A549 (cell line): Measurements from ENCODE around the gene TOB2.

Experiments used
- EP300 ChIP-seq, 2 experiments: fragments of >200 bp; sonication (Bioruptor Twin); formaldehyde crosslinking; IDR thresholded peaks; 2 replicates in 1 of 2; 3 replicates in 1 of 2; pipeline ENCODE4 v1.6.1; 2016 to 2017
- HDAC2 ChIP-seq: fragments of 200-600 bp; sonication (generic); IDR thresholded peaks from 2 replicates; pipeline ENCODE4 v1.6.1; 2016
- JUNB ChIP-seq: fragments of >200 bp; sonication (Bioruptor Twin); formaldehyde crosslinking; IDR thresholded peaks from 2 replicates; pipeline ENCODE4 v1.6.1; 2016
- KDM1A ChIP-seq: fragments of 200-600 bp; sonication (generic); IDR thresholded peaks from 2 replicates; pipeline ENCODE4 v1.6.1; 2016; ENCODE audit warnings: low read depth, mild to moderate bottlenecking
- POLR2A ChIP-seq: IDR thresholded peaks from 2 replicates; pipeline ENCODE4 v1.6.1; 2012; ENCODE audit warnings: mild to moderate bottlenecking, low read length
- RAD21 ChIP-seq, 2 experiments: fragments of >200 bp in 1 of 2; sonication (Bioruptor Twin) in 1 of 2; formaldehyde crosslinking in 1 of 2; IDR thresholded peaks in 1 of 2; conservative IDR thresholded peaks in 1 of 2; 2 replicates in 1 of 2; 3 replicates in 1 of 2; pipeline ENCODE4 v1.6.1; 2012 to 2018; ENCODE audit warnings: inconsistent platforms in 1 of 2
- RCOR1 ChIP-seq: fragments of 150-350 bp; IDR thresholded peaks from 2 replicates; pipeline ENCODE4 v1.6.1; 2014; ENCODE audit warnings: antibody characterized with exemption, low read length, low read depth
- RNF2 ChIP-seq: fragments of 200-600 bp; sonication (generic); IDR thresholded peaks from 2 replicates; pipeline ENCODE4 v1.6.1; 2016; ENCODE audit warnings: low read depth, mild to moderate bottlenecking, antibody characterized with exemption, moderate library complexity, borderline replicate concordance
- TP53 ChIP-seq: fragments of 250-450 bp; sonication (Bioruptor Pico); IDR thresholded peaks from 2 replicates; pipeline ENCODE4 v1.5.0; 2021; ENCODE audit warnings: mild to moderate bottlenecking, moderate library complexity
- TF ChIP-seq, protein P1 (sequence below): fragments of >200 bp; sonication (Bioruptor Twin); formaldehyde crosslinking; IDR thresholded peaks from 3 replicates; pipeline ENCODE4 v1.5.1; 2016
- TF ChIP-seq, protein P2 (sequence below): fragments of 250-450 bp; sonication (Bioruptor Pico); IDR thresholded peaks from 2 replicates; pipeline ENCODE4 v1.5.0; 2021; ENCODE audit warnings: mild to moderate bottlenecking, moderate library complexity, borderline replicate concordance
- TF ChIP-seq, protein P3 (sequence below): fragments of 200-600 bp; sonication (generic); IDR thresholded peaks from 2 replicates; pipeline ENCODE4 v1.6.1; 2016; ENCODE audit warnings: antibody characterized with exemption, mild to moderate bottlenecking, moderate library complexity
- TF ChIP-seq, protein P4 (sequence below): fragments of >200 bp; sonication (Bioruptor Twin); formaldehyde crosslinking; IDR thresholded peaks from 3 replicates; pipeline ENCODE4 v1.6.1; 2016
- TF ChIP-seq, protein P5 (sequence below): IDR thresholded peaks from 2 replicates; pipeline ENCODE4 v1.6.1; 2012

DNA sequence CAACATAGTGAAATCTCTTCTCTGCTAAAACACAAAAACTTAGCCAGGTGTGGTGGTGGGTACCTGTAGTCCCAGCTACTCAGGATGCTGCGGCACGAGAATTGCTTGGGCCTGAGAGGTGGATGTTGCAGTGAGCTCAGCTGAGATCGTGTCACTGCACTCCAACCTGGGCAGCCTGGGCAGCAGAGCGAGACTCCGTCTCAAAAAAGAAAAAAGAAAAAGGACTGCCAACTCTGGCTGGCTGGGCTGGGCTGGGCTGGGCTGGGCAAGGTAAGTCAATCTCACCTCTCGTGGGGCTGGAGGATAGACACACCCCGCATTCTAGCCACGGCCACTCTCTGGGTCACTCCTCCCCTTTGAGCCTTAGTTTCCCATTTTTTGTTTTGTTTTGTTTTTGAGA, 37.9 kb downstream of the TOB2 start:
- no peak for TF ChIP-seq POLR2A
- TF ChIP-seq RAD21 (conservative IDR thresholded peaks at IDR 0.05 in 1 of 2, IDR thresholded peaks at IDR 0.05 in 1 of 2): no peak
- TF ChIP-seq, protein P1, sequence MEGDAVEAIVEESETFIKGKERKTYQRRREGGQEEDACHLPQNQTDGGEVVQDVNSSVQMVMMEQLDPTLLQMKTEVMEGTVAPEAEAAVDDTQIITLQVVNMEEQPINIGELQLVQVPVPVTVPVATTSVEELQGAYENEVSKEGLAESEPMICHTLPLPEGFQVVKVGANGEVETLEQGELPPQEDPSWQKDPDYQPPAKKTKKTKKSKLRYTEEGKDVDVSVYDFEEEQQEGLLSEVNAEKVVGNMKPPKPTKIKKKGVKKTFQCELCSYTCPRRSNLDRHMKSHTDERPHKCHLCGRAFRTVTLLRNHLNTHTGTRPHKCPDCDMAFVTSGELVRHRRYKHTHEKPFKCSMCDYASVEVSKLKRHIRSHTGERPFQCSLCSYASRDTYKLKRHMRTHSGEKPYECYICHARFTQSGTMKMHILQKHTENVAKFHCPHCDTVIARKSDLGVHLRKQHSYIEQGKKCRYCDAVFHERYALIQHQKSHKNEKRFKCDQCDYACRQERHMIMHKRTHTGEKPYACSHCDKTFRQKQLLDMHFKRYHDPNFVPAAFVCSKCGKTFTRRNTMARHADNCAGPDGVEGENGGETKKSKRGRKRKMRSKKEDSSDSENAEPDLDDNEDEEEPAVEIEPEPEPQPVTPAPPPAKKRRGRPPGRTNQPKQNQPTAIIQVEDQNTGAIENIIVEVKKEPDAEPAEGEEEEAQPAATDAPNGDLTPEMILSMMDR: no peak
- TF ChIP-seq, protein P2, sequence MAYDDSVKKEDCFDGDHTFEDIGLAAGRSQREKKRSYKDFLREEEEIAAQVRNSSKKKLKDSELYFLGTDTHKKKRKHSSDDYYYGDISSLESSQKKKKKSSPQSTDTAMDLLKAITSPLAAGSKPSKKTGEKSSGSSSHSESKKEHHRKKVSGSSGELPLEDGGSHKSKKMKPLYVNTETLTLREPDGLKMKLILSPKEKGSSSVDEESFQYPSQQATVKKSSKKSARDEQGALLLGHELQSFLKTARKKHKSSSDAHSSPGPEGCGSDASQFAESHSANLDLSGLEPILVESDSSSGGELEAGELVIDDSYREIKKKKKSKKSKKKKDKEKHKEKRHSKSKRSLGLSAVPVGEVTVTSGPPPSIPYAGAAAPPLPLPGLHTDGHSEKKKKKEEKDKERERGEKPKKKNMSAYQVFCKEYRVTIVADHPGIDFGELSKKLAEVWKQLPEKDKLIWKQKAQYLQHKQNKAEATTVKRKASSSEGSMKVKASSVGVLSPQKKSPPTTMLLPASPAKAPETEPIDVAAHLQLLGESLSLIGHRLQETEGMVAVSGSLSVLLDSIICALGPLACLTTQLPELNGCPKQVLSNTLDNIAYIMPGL (CRISPR knock-in tag): no peak
- no peak for TF ChIP-seq TP53 (CRISPR knock-in tag)
- TF ChIP-seq EP300 (IDR thresholded peaks at IDR 0.05): no peak
- TF ChIP-seq HDAC2: no peak
- TF ChIP-seq, protein P3, sequence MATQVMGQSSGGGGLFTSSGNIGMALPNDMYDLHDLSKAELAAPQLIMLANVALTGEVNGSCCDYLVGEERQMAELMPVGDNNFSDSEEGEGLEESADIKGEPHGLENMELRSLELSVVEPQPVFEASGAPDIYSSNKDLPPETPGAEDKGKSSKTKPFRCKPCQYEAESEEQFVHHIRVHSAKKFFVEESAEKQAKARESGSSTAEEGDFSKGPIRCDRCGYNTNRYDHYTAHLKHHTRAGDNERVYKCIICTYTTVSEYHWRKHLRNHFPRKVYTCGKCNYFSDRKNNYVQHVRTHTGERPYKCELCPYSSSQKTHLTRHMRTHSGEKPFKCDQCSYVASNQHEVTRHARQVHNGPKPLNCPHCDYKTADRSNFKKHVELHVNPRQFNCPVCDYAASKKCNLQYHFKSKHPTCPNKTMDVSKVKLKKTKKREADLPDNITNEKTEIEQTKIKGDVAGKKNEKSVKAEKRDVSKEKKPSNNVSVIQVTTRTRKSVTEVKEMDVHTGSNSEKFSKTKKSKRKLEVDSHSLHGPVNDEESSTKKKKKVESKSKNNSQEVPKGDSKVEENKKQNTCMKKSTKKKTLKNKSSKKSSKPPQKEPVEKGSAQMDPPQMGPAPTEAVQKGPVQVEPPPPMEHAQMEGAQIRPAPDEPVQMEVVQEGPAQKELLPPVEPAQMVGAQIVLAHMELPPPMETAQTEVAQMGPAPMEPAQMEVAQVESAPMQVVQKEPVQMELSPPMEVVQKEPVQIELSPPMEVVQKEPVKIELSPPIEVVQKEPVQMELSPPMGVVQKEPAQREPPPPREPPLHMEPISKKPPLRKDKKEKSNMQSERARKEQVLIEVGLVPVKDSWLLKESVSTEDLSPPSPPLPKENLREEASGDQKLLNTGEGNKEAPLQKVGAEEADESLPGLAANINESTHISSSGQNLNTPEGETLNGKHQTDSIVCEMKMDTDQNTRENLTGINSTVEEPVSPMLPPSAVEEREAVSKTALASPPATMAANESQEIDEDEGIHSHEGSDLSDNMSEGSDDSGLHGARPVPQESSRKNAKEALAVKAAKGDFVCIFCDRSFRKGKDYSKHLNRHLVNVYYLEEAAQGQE: no peak
- no peak for TF ChIP-seq KDM1A
- TF ChIP-seq RCOR1: no peak
- TF ChIP-seq, protein P4, sequence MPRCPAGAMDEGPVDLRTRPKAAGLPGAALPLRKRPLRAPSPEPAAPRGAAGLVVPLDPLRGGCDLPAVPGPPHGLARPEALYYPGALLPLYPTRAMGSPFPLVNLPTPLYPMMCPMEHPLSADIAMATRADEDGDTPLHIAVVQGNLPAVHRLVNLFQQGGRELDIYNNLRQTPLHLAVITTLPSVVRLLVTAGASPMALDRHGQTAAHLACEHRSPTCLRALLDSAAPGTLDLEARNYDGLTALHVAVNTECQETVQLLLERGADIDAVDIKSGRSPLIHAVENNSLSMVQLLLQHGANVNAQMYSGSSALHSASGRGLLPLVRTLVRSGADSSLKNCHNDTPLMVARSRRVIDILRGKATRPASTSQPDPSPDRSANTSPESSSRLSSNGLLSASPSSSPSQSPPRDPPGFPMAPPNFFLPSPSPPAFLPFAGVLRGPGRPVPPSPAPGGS: no peak
- TF ChIP-seq JUNB: no peak
- TF ChIP-seq, protein P5, sequence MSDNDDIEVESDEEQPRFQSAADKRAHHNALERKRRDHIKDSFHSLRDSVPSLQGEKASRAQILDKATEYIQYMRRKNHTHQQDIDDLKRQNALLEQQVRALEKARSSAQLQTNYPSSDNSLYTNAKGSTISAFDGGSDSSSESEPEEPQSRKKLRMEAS: no peak
- TF ChIP-seq RNF2: no peak
